GM12875 (cell line): ENCODE data around the gene DNAJC15.

Source experiments
- H3K4me3 ChIP-seq: one replicate; pipeline ENCODE4 v1.5.1; 2011; ENCODE audit warnings: low read depth, low read length, control low read depth
- CTCF ChIP-seq: IDR thresholded peaks from 2 replicates; pipeline ENCODE4 v1.5.1; 2011; ENCODE audit warnings: low read depth, mild to moderate bottlenecking, control low read depth, inconsistent platforms, low read length, moderate library complexity, borderline replicate concordance; ENCODE audit not compliant: insufficient read depth

Gene DNAJC15

GRCh38 chr13:43107780-43108179 is 84.4 kb downstream of the DNAJC15 start:
- no peak overlapping the region for H3K4me3 ChIP-seq
- no peak for TF ChIP-seq CTCF

GRCh38 chr13:43110036-43110435 is 86.7 kb downstream of the DNAJC15 start:
- H3K4me3 ChIP-seq, result no peak overlapping the region
- no peak for TF ChIP-seq CTCF

- TF ChIP-seq CTCF, result no peak
- H3K4me3 ChIP-seq, result no peak overlapping the region
These were observed 87.3 kb downstream of the DNAJC15 start for GRCh38 chr13:43110658-43111057.

GRCh38 chr13:43111559-43112400 is 88.4 kb downstream of the DNAJC15 start:
- no peak for TF ChIP-seq CTCF
- H3K4me3 ChIP-seq, result no peak overlapping the region

- no peak overlapping the region for H3K4me3 ChIP-seq
- no peak for TF ChIP-seq CTCF
These were observed 90.2 kb downstream of the DNAJC15 start for GRCh38 chr13:43113603-43114002.

- no peak overlapping the region for H3K4me3 ChIP-seq
- no peak for TF ChIP-seq CTCF
These were observed 91.1 kb downstream of the DNAJC15 start for GRCh38 chr13:43114504-43114903.

GRCh38 chr13:43115141-43115540 is 91.8 kb downstream of the DNAJC15 start:
- no peak overlapping the region for H3K4me3 ChIP-seq
- no peak for TF ChIP-seq CTCF
